Measurements from ENCODE around the gene KIAA1755.

GRCh38 chr20:38201356-38201755, 59.2 kb downstream of the KIAA1755 start:
- TF ChIP-seq CTCF (IDR thresholded peaks at IDR 0.05) (no peak), POLR2A (IDR thresholded peaks at IDR 0.05) (no peak), POLR2AphosphoS5 (IDR thresholded peaks at IDR 0.05) (no peak)
